ENCODE data around the gene SHANK3.
A peak's percentile ranks its signal among the peaks of the same experiment; 100 is the strongest.

SHANK3 gene

DNA sequence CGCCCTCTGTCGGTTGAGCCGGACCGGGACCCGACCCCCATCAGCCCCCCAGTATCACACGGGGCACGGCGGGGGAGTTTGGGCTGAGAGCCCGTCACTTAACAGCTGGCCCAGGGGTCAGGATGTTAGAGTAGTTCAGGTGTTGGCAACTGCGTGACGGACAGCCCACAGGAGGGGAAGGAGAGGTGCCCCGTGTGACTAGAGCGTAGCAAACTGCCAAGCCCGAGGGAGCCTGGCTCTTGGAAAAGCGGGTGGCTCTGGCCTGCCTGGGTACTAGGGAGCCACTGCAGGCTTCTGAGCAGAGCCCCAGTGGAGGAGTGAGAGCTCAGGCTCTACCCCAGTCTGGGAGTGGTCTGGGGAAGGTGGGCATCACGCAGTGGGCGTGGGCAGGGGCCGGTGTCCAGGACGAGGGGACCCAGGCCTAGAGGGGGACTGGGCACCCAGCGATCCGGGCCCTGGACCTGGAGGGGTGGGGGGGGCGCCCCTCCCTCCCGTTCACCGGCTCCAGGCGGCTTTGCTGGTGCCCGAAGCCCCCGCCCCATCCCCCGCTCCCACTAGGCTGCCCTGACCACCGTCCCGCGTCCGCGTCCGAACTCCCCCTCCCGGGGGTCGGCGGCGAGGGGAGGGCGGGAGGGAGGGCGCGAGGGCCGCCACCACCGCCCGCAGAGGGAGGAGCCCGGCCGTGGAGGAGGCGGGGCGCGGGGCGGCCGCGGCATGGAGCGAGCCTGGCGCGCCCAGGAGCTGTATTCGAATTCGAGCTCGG is 24.4 kb downstream of the SHANK3 start:
- no peaks in the 10 kb centered on the region for H3K9me3 Mint-ChIP-seq
- H3K27me3 Mint-ChIP-seq = peaks cover 12% of the 10 kb centered on the region
- CTCF ChIA-PET = no interaction called here
- peak; percentile 15 for DNase-seq
- H3K4me3 Mint-ChIP-seq = no peak overlapping the region
- H3K36me3 Mint-ChIP-seq = no peaks in the 10 kb centered on the region
- no peak overlapping the region for H3K27ac Mint-ChIP-seq
- H3K4me1 Mint-ChIP-seq = peaks cover 9% of the 10 kb centered on the region

DNA sequence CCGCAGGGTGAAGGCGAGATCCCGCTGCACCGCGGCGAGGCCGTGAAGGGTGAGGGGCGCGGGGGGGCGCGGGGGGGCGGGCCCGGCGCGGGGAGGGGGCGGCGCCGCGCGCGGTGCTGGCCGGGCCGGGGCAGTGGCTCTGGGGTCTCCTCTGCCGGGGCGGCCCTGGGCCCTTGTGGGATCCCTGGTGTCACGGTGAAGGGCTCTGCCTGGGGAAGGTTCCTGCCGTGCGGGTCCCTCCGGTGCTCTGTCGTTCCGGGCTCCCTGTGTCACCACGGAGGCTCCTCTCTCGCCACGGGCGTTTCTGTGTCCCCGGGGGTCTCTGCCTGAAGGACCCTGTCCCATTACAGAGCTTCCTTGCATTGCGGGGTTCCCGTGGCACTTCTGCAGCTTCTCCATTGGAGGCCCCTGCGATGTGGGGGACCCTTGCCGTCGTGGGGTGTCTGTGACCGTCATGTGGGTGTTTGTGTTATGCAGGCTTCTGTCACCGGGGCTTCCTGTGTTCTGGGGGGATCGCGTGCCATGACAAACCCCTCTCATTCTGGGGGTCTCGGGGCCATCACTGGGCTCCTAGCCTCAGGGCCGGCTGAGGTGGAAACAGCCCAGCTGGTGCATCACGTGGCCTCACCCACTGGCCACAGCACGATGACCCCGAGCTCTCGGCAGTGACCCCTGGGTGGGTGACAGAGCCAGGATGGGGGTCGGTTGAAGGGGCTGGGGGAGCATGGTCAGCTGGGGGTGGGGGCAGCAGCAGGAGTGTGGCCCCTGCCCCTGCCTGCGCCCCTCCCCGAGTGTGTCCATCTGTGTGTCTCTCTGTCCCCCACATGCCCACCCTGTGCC is 25.3 kb downstream of the SHANK3 start:
- peaks cover 4% of the 10 kb centered on the region for H3K27me3 Mint-ChIP-seq
- no peak overlapping the region for H3K27ac Mint-ChIP-seq
- H3K9me3 Mint-ChIP-seq = no peaks in the 10 kb centered on the region
- H3K4me1 Mint-ChIP-seq = peaks cover 17% of the 10 kb centered on the region
- H3K4me3 Mint-ChIP-seq = no peak overlapping the region
- no peaks in the 10 kb centered on the region for H3K36me3 Mint-ChIP-seq
- CTCF ChIA-PET = no interaction called here
- DNase-seq = peak; percentile 14

DNA sequence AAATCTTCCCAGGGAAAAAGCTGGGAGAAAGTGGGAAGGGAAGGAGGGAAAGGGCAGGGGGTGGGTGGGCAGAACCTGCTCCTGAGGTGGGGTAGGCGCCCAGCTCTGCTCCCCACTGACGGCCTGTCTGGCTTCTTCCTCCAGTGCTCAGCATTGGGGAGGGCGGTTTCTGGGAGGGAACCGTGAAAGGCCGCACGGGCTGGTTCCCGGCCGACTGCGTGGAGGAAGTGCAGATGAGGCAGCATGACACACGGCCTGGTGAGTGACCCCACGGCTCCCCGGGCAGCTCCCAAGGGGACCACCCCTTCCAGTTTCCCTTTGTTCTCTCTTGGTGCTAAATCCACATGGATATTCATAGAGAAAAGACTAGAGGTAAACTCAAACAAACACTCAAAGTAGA is 25.9 kb downstream of the SHANK3 start:
- Mint-ChIP-seq H3K9me3 (no peaks in the 10 kb centered on the region), H3K27me3 (no peaks in the 10 kb centered on the region), H3K4me3 (no peak overlapping the region), H3K4me1 (peaks cover 19% of the 10 kb centered on the region), H3K27ac (no peak overlapping the region), H3K36me3 (no peaks in the 10 kb centered on the region)
- DNase-seq = no peak
- CTCF ChIA-PET = no interaction called here

DNA sequence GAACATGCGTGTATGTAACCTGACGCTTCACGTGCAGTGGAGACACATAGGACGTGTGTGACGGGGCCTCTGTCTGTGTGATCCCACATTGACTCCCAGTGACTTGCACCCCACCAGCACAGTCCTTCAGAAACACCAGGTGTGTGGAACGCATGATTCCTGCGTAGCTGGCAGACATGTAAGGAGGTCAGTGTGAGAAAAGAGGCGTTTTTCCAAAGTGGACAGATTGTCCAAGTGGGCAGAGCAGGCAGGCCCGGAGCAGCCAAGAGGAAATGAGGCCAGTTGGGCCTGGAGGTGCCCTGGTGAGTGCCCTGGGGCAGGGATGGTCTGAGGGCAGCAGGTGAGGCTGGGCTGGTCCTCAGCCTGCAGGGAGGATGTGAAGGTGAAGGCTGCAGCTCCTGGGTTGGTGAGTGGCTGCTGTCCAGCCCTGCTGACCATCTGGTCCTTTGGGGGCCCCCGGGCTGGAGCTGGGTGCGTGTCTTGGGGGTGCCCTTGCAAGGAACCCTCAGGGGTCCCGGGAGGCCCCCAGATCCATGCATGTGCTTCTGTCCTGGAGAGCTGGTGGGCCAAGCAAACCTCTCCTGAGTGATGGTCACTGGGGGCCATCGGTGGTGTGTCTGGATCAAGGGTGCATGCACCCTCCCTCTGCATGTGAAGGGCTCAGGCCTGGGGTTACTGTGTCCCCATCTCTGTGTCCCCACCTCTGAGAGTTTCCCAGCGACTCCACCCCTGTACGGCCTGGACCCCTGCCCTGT is 26.6 kb downstream of the SHANK3 start:
- peaks cover 19% of the 10 kb centered on the region for H3K4me1 Mint-ChIP-seq
- H3K9me3 Mint-ChIP-seq = no peaks in the 10 kb centered on the region
- CTCF ChIA-PET = no interaction called here
- DNase-seq = peak; percentile 15
- H3K36me3 Mint-ChIP-seq = no peaks in the 10 kb centered on the region
- H3K27ac Mint-ChIP-seq = no peak overlapping the region
- no peaks in the 10 kb centered on the region for H3K27me3 Mint-ChIP-seq
- H3K4me3 Mint-ChIP-seq = no peak overlapping the region

DNA sequence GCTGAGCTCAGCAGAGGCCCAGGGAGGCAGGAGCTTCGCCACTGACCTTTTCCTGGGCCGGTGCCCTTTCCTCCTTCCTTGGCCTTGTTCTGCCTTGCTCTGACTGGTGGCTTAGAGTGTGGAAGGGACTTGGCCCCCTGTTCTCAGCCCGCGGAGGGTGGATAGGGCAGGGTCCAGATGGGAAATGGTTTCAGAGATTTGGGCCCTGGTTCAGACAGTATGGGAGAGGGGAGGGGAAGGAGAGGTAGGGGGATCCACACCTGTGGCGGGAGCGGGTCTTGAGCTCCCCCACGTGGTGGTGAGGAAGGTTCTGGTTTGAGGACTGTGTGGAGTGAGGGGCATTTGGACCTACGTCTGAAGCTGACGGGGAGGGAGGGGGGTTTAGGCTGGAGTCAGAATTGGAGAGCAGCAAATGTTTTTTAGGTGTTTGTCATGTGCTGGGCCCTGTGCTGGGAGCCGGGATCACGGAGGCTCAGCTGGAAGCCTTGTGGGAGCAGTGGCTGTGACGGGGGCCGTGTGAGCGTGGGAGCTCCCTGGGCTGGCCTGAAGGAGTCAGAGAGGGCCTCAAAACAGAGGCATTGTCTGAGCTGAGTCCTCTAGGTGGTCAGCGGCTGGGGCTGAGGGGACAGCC is 27.2 kb downstream of the SHANK3 start:
- Mint-ChIP-seq H3K9me3 (no peaks in the 10 kb centered on the region), H3K4me1 (peaks cover 19% of the 10 kb centered on the region), H3K27ac (no peak overlapping the region), H3K4me3 (no peak overlapping the region), H3K36me3 (no peaks in the 10 kb centered on the region), H3K27me3 (no peaks in the 10 kb centered on the region)
- peak; percentile 15 for DNase-seq
- CTCF ChIA-PET = no interaction called here

DNA sequence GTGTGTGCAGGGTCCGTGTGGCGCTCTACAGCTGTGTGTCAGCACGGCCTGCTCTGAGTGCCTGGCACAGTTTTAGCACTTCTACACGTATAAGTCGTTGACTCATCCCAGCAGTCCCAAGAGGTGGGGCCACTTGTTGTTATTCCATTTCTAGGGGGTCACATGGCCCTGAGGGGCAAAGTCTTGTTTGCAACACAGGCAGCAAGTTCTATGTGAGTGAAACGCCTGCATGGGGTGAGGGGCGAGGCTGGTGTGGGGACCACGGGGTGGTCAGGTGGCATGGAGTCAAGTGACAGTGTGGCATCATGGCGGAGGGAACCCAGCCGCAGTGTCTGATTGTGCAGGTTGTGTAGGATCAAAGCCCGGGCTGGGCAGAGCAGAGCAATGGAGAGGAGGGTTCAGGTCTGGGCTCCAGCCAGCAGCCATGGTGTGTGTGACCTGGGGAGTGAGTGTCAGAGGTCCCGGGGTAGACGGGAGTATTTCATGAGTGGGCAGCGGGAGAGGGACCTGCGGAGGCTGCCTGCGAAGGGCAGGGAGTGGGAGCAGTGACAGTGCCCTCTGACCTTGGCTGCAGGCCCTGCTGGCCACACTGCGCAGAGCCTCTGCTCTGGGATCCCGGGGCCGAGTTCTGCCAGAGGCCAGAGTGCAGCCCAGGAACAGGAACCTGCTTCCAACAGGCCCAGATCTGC is 27.9 kb downstream of the SHANK3 start:
- Mint-ChIP-seq H3K36me3 (no peaks in the 10 kb centered on the region), H3K4me3 (no peak overlapping the region), H3K4me1 (peaks cover 19% of the 10 kb centered on the region), H3K27me3 (no peaks in the 10 kb centered on the region), H3K27ac (no peak overlapping the region), H3K9me3 (no peaks in the 10 kb centered on the region)
- DNase-seq = peak; percentile 11
- CTCF ChIA-PET = no interaction called here

DNA sequence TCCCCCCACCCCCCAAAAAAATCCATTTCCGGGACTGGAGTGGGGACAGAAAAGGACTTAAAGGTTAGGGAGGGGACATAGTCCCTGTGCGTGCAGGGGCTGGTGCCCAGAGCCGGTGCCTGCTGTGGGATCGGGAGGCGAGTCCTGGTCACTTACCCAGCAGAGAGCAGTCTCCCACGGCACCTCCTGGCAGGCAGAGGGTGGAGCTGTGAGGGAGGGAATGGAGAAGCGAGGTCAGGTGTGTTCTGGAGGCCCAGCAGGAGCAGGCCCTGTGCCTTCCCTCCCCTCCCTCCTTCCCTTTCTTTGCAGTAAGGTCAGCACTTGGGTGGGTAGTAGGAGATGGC is 28.4 kb downstream of the SHANK3 start:
- peaks cover 19% of the 10 kb centered on the region for H3K4me1 Mint-ChIP-seq
- H3K36me3 Mint-ChIP-seq = no peaks in the 10 kb centered on the region
- H3K27ac Mint-ChIP-seq = no peak overlapping the region
- no peak overlapping the region for H3K4me3 Mint-ChIP-seq
- peak; percentile 17 for DNase-seq
- CTCF ChIA-PET = no interaction called here
- H3K27me3 Mint-ChIP-seq = no peaks in the 10 kb centered on the region
- H3K9me3 Mint-ChIP-seq = no peaks in the 10 kb centered on the region

DNA sequence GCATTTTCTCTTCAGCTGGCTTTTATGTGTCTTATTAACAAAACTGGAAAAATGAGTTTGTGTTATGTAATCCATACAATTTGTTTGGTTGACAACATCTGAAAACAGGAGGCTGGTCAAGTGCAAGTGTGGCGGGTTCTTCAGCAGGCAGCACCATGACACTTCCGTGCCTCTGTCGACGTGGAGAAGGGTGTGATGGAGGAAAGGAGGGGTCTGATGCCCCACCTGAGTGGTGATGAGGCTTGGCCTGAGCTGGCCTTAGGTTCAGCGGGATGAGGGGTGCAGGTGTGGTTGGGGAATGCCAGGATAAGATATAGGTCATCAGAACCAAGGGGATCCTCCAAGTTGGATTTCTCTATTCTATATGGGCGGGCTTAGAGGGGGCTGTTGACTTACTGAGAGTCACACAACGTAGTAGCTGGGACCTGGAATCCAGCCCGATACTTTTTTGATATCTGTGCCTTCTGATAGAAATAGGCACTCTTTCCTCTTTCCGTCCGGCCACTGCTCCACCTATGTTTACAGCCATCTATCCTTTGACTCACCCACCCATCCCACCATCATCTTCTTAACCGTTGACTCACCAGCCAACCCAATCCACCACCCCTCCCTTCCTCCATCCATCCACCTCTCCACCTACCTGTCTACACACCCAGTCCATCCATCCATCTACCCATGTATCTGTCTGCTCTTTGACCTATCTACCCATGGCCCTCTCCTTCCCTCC is 29.0 kb downstream of the SHANK3 start:
- no peaks in the 10 kb centered on the region for H3K9me3 Mint-ChIP-seq
- DNase-seq = peak; percentile 17
- no peak overlapping the region for H3K4me3 Mint-ChIP-seq
- H3K4me1 Mint-ChIP-seq = peaks cover 19% of the 10 kb centered on the region
- H3K36me3 Mint-ChIP-seq = no peaks in the 10 kb centered on the region
- CTCF ChIA-PET = no interaction called here
- no peak overlapping the region for H3K27ac Mint-ChIP-seq
- no peaks in the 10 kb centered on the region for H3K27me3 Mint-ChIP-seq

DNA sequence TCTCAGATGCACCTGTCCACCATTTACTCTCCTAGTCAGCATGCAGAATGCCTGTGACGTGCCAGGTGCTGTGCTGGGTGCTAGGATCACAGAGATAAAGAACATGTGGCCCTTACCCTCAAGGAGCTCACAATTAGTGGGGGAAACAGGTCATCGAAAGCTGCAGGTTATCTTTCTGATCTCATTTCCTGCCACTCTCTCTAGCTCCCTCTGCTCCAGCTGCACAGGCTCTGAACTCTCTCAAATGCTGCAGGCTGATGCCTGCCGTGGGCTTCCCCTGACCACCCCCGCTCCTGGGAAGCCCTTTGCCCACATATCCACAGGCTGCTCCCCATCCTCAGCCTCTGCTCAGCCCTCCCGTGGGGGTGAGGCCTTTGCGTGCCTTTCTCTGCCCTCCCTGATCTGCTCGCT is 29.6 kb downstream of the SHANK3 start:
- H3K4me1 Mint-ChIP-seq = peaks cover 19% of the 10 kb centered on the region
- DNase-seq = peak; percentile 24
- no peak overlapping the region for H3K27ac Mint-ChIP-seq
- no peaks in the 10 kb centered on the region for H3K27me3 Mint-ChIP-seq
- H3K36me3 Mint-ChIP-seq = no peaks in the 10 kb centered on the region
- H3K9me3 Mint-ChIP-seq = no peaks in the 10 kb centered on the region
- CTCF ChIA-PET = no interaction called here
- H3K4me3 Mint-ChIP-seq = no peak overlapping the region

DNA sequence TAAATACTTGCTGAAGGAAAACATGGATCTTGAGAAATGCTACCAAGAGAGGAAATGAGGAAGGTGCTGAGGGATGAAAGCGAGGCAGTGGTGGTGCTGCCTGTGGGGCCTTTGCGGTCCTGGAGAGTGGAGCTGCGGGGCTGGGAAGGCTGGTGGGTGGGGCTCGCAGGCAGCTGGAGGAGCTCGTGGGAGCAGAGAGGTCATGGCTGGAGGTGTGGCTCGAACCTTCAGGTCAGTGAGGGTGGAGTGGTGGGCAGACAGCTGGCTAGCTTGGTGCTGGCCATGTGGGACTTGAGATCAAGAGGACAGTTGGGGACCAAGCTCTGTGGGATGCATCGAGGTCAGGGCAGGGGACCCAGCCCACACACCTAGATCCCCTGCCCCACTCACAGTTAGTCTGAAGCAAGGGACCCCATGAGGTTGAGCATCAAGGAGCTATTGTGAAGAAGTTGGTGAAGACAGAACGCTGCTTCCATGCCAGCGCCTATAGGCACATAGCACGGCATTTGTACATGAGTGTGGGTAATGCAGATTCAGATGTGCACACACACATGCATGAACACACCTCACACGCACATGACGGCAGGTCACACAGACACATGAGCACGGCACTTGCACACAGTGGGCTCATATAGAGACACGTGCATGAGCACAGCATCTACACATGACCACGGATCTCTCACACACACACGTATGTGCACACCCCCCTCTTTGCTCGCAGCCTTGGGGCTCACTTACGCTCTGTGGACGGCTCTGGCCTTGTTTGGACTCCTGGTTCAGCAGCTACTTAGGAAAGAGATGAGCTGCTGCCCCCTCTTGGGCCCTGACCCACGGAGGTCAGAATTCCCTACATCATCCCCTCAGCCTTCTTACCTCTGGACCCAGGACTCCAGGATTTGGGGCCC is 30.4 kb downstream of the SHANK3 start:
- Mint-ChIP-seq H3K4me1 (peaks cover 19% of the 10 kb centered on the region), H3K9me3 (no peaks in the 10 kb centered on the region), H3K27me3 (no peaks in the 10 kb centered on the region), H3K4me3 (no peak overlapping the region), H3K27ac (no peak overlapping the region), H3K36me3 (no peaks in the 10 kb centered on the region)
- CTCF ChIA-PET = no interaction called here
- DNase-seq = peak; percentile 17

DNA sequence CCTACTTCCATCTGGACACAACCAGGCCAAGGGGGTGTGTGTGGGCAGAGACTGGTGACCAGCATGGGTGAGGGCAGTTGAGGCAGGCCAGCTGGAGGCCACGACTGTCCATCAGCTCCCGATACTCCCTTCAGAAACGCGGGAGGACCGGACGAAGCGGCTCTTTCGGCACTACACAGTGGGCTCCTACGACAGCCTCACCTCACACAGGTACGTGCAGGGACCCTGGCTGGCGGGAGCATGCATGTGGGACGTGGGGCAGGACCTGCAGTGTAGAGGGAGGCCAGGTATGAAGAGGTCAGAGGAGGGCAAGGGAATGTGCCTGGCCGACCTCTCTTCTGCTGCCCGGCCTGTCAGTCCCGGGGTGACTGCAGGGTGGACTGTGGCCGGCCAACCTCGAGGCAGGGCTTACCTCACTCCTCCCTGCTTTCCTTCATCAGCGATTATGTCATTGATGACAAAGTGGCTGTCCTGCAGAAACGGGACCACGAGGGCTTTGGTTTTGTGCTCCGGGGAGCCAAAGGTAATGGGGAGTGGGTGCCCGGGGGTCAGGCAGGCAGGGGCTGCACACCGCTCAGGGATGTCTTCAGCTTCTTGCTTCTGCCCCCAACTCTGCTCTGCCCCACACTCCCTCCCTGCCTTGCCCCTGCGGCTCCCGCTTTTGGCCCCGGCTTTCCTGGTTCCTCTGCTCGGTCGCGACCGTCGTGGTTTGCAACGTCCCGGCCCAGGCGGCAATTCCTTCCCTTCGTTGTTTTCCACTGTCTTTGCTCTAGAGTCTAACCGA is 31.3 kb downstream of the SHANK3 start:
- no peaks in the 10 kb centered on the region for H3K27me3 Mint-ChIP-seq
- no peak overlapping the region for H3K4me3 Mint-ChIP-seq
- no peak overlapping the region for H3K27ac Mint-ChIP-seq
- H3K36me3 Mint-ChIP-seq = no peaks in the 10 kb centered on the region
- CTCF ChIA-PET = no interaction called here
- H3K4me1 Mint-ChIP-seq = peaks cover 19% of the 10 kb centered on the region
- no peaks in the 10 kb centered on the region for H3K9me3 Mint-ChIP-seq
- peak; percentile 14 for DNase-seq

DNA sequence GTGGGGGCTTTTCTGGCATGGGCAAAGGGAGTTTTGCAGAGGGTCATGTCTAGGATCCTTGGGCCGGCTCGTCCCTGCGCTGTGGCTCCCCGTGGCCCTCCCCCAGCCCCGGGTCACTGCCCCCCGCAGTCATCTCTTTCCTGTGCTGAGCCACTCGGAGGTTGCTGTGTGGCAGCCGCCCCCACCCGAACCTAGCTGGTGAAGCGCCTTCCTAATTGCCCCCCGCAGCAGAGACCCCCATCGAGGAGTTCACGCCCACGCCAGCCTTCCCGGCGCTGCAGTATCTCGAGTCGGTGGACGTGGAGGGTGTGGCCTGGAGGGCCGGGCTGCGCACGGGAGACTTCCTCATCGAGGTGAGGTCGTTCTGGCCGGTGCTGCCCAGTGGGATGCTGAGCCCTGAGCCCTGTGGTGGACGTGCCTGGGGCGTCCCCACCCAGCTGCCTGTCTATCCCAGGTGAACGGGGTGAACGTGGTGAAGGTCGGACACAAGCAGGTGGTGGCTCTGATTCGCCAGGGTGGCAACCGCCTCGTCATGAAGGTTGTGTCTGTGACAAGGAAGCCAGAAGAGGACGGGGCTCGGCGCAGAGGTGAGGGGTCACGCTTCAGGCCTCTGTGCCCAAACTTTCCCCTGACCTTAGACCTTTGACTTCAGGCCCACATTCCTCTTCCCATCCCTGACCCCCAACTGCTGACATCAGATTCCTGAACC is 32.0 kb downstream of the SHANK3 start:
- Mint-ChIP-seq H3K4me3 (no peak overlapping the region), H3K36me3 (no peaks in the 10 kb centered on the region), H3K9me3 (no peaks in the 10 kb centered on the region), H3K27ac (no peak overlapping the region), H3K4me1 (peaks cover 19% of the 10 kb centered on the region), H3K27me3 (peaks cover 5% of the 10 kb centered on the region)
- CTCF ChIA-PET = no interaction called here
- DNase-seq = no peak
